NK-92 (cell line): ENCODE measurements around the gene BCL7A.
"Not testable (repeated sequence)": the region's sequence is repeated elsewhere in the genome, so short reads cannot be mapped to it uniquely, and the experiment has no call there.

Source experiments
- DNase-seq: peaks from one replicate; lab custom pipeline; 2025; ENCODE audit not compliant: unreplicated experiment; lab: John Stamatoyannopoulos, UW

The BCL7A gene

DNA sequence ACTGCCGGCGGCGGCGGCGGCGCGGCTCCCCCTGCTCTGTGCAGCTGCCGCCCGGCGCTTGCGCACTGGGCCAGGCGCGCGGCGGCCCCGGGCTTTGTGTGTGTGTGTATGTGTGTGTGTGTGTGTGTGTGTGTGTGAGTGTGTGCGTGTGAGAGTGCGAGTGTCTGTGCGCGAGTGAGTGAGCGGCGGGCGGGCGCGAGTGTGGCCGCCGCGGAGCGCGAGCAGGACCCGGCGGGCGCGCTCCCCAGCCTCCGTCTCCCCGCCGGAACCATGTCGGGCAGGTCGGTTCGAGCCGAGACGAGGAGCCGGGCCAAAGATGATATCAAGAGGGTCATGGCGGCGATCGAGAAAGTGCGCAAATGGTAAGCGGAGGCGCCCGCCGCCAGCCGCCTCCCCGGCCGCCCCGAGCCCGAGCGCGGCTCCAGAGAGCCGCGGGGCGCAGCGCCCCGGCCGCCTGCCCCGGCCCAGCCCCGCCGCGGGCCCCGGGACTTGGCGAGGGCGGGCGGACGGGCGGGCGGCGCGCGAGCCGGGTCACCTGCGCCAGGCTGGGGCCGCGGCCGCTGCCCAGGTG, at the start of gene BCL7A:
TSS of gene BCL7A (plus strand) at position 63 of the 571 bp plus-strand sequence. CDS start at position 271, 208 bp downstream.
- DNase-seq, result no peak

DNA sequence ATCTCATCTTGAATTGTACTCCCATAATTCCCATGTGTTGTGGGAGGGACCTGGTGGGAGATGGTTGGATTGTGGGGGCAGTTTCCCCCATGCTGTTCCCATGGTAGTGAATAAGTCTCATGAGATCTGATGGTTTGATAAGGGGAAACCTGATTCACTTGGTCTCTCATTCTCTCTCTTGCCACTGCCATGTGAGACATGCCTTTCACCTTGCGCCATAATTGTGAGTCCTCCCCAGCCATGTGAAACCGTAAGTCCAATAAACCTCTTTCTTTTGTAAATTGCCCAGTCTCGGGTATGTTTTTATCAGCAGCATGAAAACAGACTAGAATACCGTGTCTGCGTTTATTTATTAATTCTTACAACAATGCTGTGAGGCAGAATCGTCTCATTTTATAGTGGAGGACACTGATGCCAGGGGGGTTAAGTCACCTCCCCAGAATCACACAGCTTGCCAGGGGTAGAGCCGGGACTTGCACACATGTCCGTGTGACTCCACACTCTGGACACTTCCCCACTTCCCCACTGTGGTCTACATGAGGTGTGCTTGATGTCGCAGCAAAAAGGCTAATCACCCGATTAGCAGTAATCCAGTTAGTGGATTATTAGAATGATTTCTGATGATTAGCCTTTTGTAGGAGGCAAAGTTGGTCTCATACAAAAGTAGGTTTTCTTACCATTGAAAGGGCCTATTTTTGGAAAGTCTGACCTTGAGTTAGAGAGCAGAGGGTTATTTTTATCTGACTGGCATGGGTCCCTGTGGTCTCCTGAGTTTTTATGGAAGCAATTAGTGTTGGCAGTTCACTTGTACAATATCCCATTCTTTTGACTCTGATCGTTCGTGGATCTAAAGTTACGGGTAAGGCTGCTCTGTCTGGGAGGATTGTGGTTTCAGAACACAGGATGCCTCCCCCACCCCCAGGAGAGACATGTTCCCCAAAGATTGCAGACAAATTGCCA, 47.4 kb upstream of the BCL7A start:
- no peak for DNase-seq

DNA sequence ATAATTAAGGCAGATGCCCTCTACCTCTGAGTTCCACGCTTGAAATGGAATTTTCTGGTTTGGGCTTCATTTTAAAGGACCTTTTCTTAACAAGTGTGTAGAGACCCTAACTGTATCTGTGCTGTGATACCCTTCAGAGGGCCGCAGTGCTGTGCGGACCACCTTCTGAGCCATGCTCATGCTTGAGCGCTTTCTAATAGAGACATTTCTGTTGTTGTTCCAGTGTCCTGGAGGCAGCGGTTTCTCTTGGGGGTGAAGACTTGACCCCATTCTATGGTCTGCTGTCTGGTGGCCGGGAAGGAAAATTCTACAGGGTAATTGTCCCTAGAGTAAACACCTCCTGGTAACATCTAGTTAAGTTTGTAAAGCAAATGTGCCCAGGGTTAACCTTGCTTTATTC, 46.7 kb upstream of the BCL7A start:
- no peak for DNase-seq

DNA sequence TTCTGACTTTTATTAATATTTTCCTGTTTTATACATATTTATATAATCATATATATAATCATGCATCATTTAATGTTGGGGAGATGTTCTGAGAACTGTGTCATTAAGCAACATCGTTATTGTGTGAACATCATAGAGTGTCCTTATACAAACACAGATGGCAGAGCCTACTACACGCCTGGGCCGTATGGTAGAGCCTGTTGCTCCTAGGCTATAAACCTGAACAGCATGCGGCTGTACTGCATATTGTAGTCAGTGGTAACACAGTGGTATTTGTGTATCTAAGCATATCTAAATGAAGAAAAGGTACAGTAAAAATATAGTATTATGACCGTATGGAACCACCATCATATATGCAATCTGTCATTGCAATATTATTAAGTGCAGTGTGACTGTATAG, 44.7 kb upstream of the BCL7A start:
- DNase-seq, result no peak

DNA sequence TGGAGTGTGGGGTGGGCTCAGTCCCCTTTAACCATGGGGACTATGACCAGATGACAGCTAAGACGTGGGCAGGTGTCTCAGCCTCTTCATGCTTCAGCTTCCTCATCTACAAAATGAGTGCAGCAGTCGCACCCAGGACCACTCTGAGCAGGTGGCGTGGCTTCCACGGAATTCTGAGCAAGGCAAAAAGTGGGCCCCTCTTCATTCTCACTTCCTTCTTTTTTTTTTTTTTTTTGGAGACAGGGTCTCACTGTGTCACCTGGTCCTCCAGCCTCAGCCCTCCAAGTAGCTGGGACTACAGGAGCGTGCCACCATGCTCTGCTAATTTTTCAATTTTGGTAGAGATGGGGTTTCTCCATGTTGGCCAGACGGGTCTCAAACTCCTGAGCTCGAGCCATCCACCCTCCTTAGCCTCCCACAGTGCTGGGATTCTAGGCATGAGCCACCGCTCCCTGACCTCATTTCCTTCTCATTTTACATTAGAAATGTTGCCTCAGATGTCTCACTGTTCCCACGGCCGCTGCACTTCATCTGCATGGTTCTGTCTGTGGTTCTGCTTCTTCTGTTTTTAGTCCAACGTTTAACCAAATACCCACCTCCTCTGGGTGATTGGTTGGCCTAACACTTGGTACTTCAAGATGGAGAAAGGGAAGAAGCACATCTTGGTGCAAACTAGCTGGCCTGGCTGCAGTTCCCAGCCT, 41.3 kb upstream of the BCL7A start:
- no peak for DNase-seq

DNA sequence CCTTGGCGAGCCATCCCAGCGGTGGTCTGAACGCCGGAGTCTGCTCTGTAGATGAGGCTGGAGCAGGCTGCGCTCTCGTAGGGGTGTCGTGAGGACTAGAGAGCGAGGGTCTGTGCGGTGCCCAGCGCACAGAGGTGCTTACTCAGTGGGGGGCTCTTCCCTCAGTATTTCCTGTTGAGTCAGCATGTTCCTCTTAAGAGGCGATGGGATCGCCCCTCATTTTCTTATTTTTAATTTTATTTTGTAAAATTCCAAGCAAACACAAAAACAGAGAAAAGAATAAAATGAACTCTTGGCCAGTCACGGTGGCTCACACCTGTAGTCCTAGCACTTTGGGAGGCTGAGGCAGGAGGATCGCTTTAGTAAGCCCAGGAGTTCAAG, 40.8 kb upstream of the BCL7A start:
- DNase-seq, result no peak

DNA sequence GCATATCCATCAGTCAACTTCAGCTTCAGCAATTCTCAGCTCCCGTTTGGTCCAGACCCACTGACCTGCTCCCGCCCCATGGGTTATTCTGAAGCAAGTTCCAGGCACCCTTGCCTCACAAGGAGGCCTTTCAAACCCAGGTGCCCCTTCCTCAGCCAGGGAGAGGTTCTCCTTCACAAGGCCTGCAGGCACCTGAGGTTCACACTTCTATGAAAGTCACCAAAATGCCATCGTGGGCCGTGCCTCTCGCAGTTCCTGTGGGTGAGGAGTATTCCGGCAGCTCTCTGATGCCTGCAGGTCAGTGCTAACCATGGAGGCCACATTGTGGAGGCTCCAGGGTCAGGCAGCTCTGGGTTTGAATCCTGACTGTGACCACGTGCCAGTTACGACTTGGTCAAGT, 40.2 kb upstream of the BCL7A start:
- no peak for DNase-seq

DNA sequence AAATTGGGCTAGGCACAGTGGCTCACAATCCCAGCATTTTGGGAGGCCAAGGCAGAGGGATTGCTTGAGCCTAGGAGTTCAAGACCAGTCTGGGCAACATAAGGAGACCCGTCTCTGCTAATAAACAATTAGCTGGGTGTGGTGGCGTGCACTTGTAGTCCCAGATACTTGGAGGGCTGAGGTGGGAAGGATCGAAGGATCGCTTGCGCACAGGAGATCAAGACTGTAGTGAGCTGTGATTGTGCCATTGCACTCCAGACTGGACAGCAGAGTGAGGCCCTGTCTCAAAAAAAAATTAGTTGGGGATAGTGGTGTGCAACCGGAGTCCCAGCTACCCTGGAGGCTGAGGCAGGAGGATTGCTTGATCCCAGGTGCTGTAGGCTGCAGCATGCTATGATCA, 38.7 kb upstream of the BCL7A start:
- DNase-seq, result no peak

DNA sequence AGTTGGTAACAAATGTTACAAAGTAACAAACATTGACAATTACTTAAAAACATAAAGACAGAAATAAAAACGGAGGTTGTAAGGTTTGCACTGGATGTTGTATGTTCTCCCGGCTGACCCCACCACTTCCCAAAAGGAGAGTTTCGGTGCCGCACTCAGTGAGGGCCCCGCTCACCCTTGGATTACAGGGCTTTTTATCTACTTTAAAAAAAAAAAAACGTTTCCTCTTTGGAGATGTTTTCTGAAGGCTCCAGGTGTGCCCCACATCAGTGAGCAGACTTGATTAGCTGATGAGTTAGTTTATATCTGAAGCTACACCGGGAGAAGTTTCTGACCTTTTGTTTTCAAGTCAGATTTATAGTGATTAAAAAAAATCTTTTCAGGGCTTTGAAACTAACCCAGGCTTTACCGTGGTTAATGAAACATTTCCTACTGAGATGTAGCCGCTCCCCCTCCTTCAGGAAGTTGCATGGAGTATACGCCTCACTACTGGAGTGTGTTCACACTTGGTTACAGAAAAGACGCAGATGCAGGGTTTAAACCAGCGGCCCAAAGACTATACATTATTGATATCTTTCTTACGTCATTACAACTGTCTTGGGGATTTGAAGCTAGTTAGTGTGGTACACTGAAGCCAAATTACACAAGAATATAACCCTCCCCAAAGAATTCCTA, 38.0 kb upstream of the BCL7A start:
- DNase-seq, result no peak

DNA sequence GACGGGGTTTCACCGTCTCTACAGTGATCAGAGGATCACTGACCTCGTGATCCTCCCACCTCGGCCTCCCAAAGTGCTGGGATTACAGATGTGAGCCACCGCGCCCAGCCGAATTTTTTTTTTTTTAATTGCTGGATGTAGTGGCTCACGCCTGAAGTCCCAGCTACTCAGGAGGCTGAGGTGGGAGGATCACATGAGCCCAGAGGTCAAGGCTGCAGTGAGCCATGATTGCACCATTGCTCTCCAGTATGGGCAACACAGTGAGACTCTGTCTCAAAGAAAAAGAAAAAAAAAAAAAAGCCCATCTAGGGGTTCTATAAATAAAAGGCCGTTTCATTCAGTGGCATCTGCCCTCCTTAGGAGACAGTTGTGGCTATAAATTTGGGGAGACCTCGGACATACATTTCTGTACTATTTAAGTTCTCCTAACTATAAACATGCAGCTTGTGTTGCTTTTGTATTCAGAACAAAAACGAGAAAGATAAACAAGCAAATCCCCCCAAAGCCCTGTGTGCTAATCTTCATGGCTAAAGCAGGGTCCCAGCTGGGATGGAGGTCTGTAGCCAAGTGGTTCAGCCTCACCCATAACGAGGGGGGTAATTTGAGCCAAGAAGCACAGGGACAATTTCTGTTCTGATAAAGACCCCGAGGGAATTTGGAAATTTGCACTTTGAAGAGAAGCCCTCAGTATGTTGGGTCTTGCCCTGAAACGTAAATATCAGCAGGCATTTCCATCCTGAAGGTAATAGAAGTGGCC, 35.0 kb upstream of the BCL7A start:
- no peak for DNase-seq

DNA sequence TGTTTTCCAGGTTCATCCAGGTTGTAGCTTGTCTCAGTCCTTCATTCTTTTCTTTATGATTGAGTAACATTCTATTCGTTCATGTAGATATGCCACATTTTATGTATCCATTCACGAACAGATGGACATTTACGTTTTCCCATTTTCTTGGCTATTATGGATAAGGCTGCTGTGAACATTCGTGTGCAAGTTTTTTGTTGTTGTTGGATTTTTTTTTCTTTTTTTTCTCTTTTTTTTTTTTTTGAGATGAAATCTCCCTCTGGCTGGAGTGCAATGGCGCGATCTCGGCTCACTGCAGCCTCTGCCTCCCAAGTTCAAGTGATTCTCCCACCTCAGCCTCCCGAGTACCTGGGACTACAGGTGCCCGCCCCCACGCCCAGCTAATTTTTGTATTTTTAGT, 33.2 kb upstream of the BCL7A start:
- not testable (repeated sequence) for DNase-seq

DNA sequence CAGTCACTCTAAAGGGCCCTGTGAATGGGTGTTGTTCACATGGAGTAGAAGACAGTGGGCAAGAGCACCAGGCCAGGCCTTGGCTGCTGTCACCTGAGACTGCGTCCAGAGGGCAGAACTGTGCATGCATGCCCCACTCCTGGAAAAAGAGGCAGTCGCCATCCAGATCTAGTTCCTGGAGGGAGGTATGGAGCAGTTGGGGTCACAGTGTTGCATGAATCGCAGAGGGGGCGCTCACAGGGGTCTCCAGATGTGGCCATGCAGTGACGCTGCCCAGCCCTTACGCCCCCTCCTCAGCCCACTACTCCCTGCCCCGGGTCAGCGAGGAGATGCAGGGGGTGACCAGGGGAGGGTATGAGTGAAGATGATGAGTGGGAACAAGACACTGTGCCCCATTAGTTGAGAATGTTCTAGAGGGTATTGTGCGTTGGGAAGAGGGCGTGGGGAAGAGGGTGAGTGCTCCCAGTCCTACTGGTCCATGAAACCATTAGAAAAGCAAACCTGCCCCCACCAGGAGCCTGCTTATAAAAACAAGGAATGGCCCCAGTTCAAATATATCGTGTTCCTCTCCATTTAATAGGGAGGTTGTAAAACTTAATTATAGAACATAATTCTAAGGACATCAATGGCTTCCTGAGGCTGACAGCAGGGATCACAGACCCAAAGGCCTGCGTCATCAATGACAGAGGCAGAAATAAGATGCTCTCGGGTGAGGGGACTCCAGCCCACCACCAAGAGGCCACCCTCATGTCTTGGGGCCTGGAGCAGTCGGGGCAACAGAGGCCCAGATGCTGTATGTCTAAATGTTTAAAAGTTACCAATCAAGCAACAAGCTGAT, 32.2 kb upstream of the BCL7A start:
- no peak for DNase-seq

DNA sequence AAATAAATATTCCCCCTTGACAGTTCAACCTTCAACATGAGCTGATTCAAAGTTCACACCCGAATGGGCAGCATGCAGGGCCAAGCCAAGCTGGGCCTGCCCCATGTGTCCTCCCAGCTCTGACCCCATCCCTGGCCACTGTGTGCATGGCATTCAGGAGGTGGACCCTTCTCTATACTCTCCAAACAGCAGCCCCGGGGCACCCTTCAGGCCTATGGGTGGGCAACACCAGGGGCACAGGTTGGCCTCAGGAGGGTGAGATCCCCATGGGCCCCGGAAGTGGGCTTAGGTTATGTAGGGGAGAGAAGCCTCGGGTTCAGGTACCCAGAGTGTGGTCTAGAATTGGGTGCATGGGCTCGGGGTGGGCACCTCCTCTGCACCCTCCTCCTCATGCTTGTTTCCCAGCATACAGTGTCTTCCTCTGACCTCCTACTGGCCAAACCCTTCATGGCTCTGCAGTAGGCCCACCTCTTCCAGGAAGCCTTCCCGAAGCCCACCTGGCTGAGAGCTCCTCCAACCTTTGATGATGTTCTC, 31.5 kb upstream of the BCL7A start:
- no peak for DNase-seq

DNA sequence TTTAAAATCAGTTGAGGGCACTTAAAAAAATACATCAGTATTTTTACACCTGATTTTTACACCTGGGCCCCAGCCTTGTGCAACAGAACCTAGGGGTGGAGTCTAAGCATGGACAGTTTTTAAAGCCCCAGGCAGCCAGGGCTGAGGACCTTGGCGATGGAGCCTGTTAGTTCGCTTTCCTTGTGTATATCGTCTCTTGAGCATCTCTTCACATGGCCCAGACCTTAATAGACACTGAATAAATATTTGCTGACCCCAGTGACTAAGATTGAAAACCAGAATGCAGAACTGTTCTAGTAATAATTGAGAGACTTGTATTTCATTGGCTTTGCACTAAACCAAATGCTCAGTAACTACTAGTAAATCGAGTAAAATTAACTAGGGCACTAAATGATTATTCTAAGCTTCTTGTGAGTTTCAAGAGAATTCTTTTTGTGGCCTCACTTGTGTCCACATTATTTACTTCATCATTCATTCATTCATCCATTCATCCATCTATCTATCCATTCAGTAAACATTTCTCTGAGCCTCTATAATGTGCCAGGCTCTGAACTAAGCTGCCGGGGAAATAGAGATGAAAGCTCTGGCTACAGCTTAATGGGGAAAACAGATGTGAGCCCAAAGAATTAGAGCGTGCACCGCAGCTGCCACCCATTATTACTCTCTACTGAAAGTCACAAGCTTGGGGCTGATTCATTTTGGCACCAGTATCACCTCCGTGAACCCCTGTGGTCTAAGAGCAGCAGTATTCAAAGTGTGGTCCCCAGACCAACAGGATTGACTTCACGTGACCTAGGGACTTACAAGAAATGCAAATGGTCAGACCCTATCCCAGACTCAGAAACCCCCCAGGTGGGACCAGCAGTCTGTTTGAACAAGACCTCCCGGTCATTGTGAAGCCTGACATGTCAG, 30.7 kb upstream of the BCL7A start:
- DNase-seq, result no peak

DNA sequence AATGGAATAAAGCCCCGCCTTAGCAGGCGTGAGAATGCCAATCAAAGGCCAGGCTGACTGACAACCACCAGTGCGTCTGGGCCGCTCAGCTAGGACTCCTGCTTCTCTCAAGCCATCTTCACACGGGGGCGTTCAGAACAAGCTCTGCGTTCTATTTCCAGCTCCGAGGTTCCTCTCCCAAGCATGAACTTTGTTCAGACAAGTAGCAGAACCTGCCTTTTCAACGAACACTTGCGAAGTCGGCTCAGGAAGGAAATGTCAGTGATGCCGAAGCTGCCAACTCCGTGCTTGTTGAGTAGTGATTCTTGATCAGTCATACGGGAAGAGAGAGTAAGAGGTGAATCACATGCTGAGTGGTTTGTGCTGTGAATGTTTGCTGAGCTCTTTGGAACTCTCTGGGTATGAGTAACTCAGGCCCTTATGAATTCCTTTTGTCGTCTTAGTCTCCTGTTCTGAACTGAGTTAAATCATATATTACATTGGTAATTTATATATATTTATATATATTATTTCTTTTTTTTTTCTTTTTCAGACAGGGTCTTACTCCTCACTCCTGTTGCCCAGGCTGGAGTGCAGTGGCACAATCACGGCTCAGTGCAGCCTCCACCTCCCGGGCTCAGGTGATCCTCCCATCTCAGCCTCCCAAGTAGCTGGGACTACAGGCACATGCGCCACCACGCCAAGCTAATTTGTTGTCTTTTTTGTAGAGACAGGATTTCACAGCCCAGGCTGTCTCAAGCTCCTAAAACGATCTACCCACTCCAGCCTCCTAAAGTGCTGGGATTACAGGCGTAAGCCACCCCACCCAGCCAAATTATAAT, 29.4 kb upstream of the BCL7A start:
- no peak for DNase-seq

DNA sequence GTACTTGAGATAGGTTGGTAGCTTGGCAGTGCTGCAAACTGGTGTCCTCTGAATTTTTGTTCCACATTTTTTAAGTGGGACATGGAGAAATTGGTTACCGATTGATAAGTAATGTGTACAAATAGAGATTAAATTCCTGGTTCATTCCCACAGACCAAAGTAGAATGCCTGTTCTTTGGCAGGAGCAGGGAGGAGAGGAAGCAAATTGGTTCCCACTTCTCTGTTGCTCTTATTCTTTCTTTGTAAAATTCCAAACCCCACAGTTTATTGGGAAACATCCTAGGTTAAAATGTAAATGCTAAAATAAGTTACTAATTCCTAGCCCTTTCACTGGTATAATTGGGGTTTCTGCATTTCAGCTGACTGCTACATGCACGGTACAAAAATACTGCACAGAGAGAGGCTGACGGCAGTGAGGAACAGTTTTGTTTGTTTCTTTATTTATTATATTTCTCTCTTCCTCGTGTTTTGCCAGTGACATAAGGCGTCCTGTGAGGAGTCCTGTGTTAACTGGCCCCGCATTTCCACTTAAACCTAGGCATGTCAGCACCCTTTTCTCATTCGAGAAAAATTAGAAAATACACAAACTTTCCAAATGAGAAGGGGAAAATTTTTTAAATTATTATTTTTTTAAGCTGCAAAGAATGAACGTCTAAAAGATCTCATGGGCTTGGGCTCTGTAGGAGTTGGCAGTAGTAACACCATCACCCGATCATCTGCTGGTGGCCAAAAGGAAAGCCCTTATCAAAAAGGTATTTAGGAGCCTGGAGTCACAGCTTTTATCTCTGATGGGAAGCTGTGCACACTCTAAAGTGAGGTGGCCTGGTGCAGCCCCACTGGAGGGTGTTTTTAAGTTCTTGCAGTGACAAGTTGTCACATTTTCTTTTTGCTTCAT, 25.4 kb upstream of the BCL7A start:
- no peak for DNase-seq
